Stimulated activated naive CD8-positive, alpha-beta T cell treated with anti-CD3 and anti-CD28 coated beads, Interleukin-15, Interleukin-2, amounts not matched to agents 100 U/mL and 50 U/mL, for 24 hours (primary cell): ENCODE data around the gene PODN.
A peak's percentile ranks its signal among the peaks of the same experiment; 100 is the strongest.

Experiments used
- ATAC-seq: fragments of 150-1000 bp; cut with Tn5 transposase; one replicate; pipeline ENCODE4 v1.10.0; 2021
- DNase-seq: peaks from one replicate; pipeline ENCODE4 v3.0.0; 2021

The PODN gene

GRCh38 chr1:53114581-53115400, 52.8 kb downstream of the PODN start:
- no peak for ATAC-seq
- no peak for DNase-seq

DNA sequence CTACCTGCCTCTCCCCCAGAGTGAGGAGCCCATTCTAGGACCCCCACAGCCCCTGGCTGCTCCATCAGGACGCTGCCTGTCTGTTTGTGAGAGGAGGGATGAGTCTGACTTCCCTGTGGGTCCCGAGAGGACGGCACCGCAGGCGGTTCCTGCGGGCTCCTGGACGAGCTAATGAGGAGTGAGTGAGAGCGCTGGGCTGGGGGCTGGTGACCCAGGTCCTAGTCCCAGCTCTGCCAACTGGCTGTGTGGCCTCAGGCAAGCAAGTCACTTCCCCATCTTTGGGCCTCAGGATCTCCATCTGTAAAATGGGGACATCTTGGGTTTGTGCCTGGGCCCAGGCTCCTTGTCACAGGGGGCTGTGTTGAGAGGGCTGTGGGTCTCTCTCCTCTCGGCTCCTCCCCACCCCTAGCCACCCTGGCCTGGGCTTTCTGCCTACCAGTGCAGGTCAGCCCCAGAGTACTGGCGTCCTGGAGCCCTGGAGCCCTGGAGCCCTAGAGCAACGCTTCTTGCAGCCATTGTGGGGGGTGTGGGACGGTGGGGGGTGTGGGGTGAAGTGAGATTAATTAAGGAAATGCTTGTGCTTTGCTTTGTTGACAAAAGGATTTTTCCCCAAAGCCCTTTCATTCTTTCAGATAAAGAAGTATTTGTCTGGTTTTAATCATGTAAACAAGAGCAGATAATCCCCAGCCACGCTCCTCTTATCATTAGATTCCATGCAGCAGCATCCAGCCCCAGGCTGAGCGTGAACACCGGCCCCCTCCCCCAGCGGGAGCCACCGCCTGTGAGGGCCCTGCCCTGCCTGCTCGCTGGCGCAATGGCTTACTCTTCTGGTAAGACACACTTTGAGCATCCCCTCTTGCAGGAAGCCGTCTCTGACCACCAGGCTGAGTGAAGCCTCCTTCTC, 53.6 kb downstream of the PODN start:
- ATAC-seq (no peak), DNase-seq (no peak)

- no peak for ATAC-seq
- DNase-seq, result no peak
These were observed 54.3 kb downstream of the PODN start for GRCh38 chr1:53116307-53116810.

GRCh38 chr1:53116933-53117600, 55.1 kb downstream of the PODN start:
- no peak for DNase-seq
- ATAC-seq, result no peak

DNA sequence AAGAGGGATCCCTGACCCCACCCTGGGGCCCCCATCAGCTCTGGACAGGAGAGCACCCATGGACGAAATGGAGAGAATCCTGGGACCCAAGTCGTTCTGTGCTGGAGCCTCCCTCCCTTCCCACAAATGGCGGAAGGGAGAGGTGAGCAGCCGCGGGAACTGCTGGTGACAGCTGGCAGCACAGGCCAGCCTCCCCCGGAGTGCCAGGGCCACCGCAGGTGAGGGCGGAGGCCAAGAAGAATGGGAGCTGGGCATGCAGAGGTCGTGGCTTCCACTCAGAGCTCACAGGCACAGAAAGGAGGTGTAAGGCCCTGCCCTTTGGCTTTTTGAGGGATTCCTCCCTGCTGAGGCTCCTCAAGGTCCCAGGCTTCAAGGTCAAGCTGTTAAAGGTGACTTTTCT, 55.8 kb downstream of the PODN start:
- no peak for ATAC-seq
- no peak for DNase-seq

DNA sequence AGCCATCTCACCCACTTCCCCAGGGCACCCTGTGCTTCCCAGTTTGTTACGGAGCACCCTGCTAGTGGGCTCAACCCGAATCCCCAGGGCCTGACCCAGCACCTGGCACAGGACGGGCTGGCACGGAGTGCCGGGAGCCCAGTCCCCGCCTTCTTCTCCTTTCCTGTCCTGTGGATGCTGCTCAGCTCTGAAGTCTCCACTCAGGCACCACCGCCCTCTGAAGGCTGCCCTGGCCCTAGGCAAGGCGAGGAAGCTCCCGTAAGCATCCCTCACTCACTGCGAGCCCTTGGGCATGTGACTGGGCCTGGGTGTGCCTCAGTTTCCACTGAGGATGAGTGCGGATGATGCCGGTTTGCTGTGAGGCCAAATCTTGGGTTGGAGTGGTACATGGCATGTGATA, 58.6 kb downstream of the PODN start:
- DNase-seq (no peak), ATAC-seq (no peak)

- DNase-seq (peak; percentile 29), ATAC-seq (peak; percentile 60)
These were observed 59.5 kb downstream of the PODN start for GRCh38 chr1:53121319-53122172.

DNA sequence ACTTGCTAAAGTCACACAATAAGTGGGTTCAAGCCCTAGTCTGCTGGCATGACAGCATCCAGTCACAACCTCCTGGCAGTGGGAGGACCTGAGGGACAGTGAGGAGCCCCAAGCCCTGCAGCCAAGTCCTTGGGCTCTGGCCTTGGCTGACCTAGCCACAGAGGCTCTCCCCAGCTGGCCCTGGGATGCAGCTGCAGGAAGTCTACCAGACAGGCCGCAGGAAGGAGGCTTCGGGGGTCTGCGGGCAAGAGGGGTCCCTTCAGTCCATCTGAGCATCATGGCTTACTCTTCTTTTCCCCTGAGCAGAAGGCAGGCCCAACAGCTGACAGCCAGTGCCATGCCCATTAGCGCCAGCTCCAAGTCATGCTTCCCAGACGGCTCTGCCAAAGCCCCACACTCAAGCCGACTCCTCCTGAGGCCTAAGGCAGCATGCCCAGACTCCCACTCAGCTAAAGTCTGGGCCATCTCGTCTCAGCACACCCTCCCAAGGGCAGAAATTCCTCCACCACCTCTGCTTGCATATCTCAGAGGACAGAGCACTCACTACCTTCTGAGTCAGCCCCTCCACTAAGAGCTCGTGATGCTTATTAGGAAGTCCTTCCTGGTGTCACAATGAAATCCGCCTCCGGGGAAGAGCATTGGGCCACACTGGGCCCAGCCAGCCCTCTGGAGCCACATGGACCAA, 60.3 kb downstream of the PODN start:
- ATAC-seq (no peak), DNase-seq (no peak)

DNA sequence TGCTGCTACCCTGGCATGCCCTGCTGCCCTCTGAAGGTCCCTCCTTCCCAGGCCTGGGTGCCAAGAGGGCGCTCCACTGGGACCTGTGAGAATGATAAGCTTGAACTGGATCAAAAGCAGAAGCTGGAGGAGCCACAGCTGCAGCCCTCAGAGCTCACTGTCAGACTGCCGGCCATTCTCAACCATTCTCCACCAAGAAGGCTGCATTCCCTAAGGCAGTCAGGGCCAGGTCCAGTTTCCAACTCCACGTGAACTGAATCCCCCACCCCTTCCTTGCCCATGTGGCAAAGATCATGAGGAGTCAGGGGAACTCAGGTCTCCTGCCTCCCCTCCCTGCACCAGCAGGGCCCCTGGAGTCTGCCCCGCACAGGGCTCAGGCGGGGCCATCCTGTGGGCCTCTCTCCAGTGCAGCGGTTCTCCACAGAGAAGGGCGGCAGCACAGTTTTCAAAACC, 61.0 kb downstream of the PODN start:
- ATAC-seq, result no peak
- DNase-seq, result no peak

- DNase-seq (no peak), ATAC-seq (no peak)
These were observed 61.6 kb downstream of the PODN start for GRCh38 chr1:53123453-53124140.

DNA sequence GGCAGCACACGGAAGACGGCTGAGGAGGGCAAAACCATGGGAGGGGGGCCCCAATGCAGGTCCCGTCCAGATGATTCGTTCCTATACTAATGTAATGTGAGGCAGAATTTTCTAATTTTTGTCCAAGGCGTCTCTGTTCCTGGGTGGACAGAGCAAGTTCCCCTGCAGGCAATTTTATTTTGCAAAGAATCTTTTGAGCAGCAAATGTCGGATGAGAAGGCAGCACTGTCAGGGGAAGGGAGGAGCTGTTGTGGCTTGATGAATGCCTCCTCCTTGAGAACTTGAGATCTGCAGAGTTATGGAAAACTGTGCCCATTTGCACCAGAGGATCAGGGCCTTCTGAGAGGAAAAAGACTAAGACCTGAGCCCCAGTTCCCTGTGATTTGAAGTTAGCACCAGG, 63.1 kb downstream of the PODN start:
- DNase-seq (no peak), ATAC-seq (no peak)

GRCh38 chr1:53125623-53126360, 63.8 kb downstream of the PODN start:
- ATAC-seq, result no peak
- no peak for DNase-seq

DNA sequence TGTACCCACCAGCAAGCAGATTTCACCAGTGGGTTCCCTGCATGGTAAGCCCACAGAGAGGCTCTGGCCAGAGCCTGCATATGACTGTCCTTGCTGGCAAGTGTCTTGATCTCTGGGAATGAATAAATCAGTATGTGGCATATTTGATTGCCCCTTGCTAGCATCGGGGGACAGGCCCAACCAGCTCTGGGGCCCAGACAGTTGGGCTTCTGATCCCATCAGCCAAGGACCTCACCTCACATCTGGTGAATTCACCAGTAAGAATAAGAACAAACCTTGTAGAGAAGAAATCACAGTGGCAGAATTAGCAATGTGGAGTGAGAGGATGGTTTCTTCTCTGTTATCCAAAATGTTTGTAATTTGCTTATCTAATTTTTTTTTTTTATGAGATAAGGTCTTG, 64.5 kb downstream of the PODN start:
- ATAC-seq (no peak), DNase-seq (no peak)

DNA sequence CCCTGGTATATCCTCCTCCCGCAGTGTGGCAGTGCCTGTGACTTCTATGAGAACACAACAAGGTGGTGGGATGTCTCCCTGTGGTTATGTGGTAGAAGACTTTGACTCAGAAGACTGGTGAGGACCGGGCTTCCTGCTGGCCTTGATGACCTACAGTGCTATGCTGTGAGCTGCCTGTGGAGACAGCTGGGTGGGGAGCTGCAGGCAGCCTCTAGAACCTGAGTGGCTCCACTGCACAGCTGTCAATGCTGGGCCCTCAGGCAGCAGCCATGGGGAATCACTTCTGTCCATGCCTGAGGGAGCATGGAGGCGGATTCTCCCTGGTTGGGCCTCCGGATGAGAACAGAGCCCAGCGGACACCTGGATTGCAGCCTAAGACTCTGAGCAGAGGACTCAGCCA, 65.5 kb downstream of the PODN start:
- peak; percentile 21 for ATAC-seq
- DNase-seq, result no peak

DNA sequence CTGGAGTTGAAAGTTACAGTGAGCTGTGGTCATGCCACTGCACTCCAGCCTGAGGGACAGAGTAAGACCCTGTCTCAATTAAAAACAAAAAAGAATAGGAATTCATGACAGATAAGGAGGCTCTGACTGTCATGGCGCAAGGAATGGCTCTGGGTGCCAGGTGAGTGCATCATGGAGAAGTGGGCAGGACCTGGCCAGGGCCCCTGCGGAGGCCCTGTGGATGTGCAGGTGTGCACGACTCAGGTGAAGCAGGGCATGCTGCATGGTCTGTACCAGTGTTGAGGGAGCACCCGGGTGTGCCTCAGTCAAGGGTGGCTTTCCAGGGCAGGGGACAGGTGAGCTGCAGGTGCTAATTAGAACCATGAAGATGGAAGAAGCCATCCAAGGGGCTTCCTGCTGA, 66.4 kb downstream of the PODN start:
- no peak for ATAC-seq

GRCh38 chr1:53129891-53130597, 68.0 kb downstream of the PODN start:
- DNase-seq, result no peak

More for the DNA sequence above, 66.4 kb downstream of the PODN start:
- no peak for DNase-seq

DNA sequence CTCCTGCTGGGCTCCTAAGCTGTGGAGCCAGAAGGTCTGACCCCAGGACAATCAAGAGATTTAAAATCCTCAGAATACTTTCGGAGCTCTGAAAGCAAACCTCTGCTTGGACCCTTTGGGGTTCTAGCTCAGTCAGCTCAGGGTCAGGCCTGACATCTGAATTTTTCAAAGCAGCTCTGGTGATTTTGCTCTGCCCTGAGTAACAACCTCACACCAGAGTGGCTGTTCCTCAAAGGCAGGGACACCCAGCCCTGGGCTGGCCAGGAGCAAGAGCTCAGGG, 68.5 kb downstream of the PODN start:
- ATAC-seq (no peak), DNase-seq (no peak)

More at GRCh38 chr1:53129891-53130597, 68.0 kb downstream of the PODN start:
- ATAC-seq, result no peak

DNA sequence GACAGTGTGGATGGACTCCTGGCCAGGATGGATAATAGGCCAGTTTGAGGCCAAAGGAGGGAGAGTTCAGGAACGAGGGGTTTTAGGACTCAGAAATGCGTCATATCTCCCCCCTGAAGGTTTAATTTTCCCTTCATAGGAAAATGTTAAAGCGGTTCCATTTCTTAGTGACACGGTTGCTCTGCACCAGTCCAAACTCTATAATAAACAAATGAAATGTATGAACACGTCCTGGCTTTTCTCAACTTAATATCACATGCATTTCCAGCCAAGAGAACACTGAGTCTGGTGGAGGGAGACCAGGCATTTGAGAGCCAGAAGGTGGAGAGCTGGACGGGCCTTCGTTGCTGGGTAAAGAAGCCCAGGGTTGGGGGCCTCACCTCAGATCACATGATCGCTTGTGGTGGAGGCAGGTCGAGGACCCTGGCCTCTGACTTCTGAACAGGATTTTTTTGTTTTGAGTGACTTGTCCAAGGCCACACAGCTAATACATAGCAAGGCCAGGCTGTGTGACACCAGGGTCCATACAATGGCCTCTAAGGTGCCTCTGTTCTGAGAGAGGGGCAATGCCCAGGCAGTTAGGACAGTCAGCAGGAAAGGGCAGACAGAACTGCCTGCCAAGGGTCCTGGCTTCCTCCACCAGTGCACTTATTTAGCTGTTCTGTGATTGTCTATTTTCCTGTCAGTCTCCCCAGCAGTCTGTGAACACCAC, 69.0 kb downstream of the PODN start:
- ATAC-seq, result no peak
- no peak for DNase-seq

DNA sequence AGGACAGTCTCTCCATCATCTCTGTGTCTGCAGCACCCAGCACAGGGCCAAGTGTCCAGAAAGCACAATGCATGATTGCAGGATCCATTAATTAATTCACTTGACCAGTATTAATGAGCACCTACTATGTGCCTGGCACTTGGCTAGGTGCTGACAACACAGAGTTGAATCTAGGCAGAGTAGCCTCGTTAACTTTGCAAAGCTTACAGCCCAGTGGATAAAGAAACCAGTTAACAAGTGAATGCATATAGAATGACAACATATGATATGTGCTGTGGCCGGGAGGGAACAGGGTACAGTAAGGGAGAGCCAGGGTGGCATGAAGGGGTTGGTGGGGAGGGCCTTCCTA, 69.6 kb downstream of the PODN start:
- ATAC-seq, result no peak
- no peak for DNase-seq
